Activated T-helper 2 cell treated with anti-CD3 and anti-CD28 coated beads, Interferon-gamma antibody, Interleukin-2, Interleukin-4, amounts not matched to agents 10 μg/mL and 5 μg/mL and 100 μg/mL, durations not matched to agents 14 hours and 24 hours and 36 hours (primary cell): ENCODE data around the gene SMOC2. TPM values are rescaled to one million over a fixed set of nuclear protein-coding genes. Genes with fewer than 3 reads are reported as not detected.

Source experiments
- DNase-seq: peaks from one replicate; pipeline ENCODE4 v3.0.0; 2021; ENCODE audit warnings: low spot score
- H3K27ac Mint-ChIP-seq: one replicate; pipeline ENCODE4 v1.8.0; 2021; ENCODE audit warnings: mixed read lengths
- H3K27me3 Mint-ChIP-seq: one replicate; pipeline ENCODE4 v1.8.0; 2021; ENCODE audit warnings: low read depth, mixed read lengths
- H3K36me3 Mint-ChIP-seq: one replicate; pipeline ENCODE4 v1.8.0; 2021; ENCODE audit warnings: low read depth, mixed read lengths
- H3K4me1 Mint-ChIP-seq: one replicate; pipeline ENCODE4 v1.8.0; 2021; ENCODE audit warnings: low read depth, mixed read lengths
- H3K4me3 Mint-ChIP-seq: one replicate; pipeline ENCODE4 v1.8.0; 2021; ENCODE audit warnings: low read depth, mild to moderate bottlenecking, moderate library complexity, mixed read lengths
- H3K9me3 Mint-ChIP-seq: one replicate; pipeline ENCODE4 v1.8.0; 2021; ENCODE audit warnings: mixed read lengths
- intact Hi-C: fragments of 100-400 bp; cut with micrococcal nuclease; formaldehyde crosslinking; loops from one replicate; pipeline ENCODE4 v1.15.1; 2023
- total RNA-seq: library from RNA; stranded (reverse); gene quantifications from 2 replicates; pipeline ENCODE4 v1.2.3, GENCODE V29; 2022

SMOC2 gene
- total RNA-seq, 1 donor from 2014 or later = not detected

GRCh38 chr6:168525926-168526630, 85.1 kb downstream of the SMOC2 start:
- DNase-seq = no peak
- H3K4me1 Mint-ChIP-seq = no peaks in the 10 kb centered on the region
- intact Hi-C loops = no loop called here
- no peak overlapping the region for H3K4me3 Mint-ChIP-seq
- no peaks in the 10 kb centered on the region for H3K9me3 Mint-ChIP-seq
- no peaks in the 10 kb centered on the region for H3K27me3 Mint-ChIP-seq
- no peaks in the 10 kb centered on the region for H3K36me3 Mint-ChIP-seq
- H3K27ac Mint-ChIP-seq = no peak overlapping the region

GRCh38 chr6:168526841-168527281, 85.9 kb downstream of the SMOC2 start:
- no peak for DNase-seq
- Mint-ChIP-seq H3K27ac (no peak overlapping the region), H3K36me3 (no peaks in the 10 kb centered on the region), H3K9me3 (no peaks in the 10 kb centered on the region), H3K4me3 (no peak overlapping the region), H3K4me1 (no peaks in the 10 kb centered on the region), H3K27me3 (no peaks in the 10 kb centered on the region)
- intact Hi-C loops = no loop called here

GRCh38 chr6:168527451-168528210, 86.6 kb downstream of the SMOC2 start:
- intact Hi-C loops = no loop called here
- Mint-ChIP-seq H3K9me3 (no peaks in the 10 kb centered on the region), H3K27me3 (no peaks in the 10 kb centered on the region), H3K36me3 (no peaks in the 10 kb centered on the region), H3K27ac (no peak overlapping the region), H3K4me1 (no peaks in the 10 kb centered on the region), H3K4me3 (no peak overlapping the region)
- no peak for DNase-seq

- intact Hi-C loops = no loop called here
- H3K27me3 Mint-ChIP-seq = no peaks in the 10 kb centered on the region
Observed at GRCh38 chr6:168528474-168529095, 87.6 kb downstream of the SMOC2 start.

GRCh38 chr6:168529214-168529613, 88.2 kb downstream of the SMOC2 start:
- H3K27ac Mint-ChIP-seq = no peak overlapping the region
- intact Hi-C loops = no loop called here
- H3K27me3 Mint-ChIP-seq = no peaks in the 10 kb centered on the region
- no peak overlapping the region for H3K4me3 Mint-ChIP-seq
- no peaks in the 10 kb centered on the region for H3K4me1 Mint-ChIP-seq
- DNase-seq = no peak
- H3K9me3 Mint-ChIP-seq = no peaks in the 10 kb centered on the region
- H3K36me3 Mint-ChIP-seq = no peaks in the 10 kb centered on the region

More at GRCh38 chr6:168528474-168529095, 87.6 kb downstream of the SMOC2 start:
- DNase-seq = no peak
- Mint-ChIP-seq H3K4me3 (no peak overlapping the region), H3K4me1 (no peaks in the 10 kb centered on the region), H3K36me3 (no peaks in the 10 kb centered on the region), H3K27ac (no peak overlapping the region), H3K9me3 (no peaks in the 10 kb centered on the region)

GRCh38 chr6:168530653-168531071, 89.7 kb downstream of the SMOC2 start:
- H3K4me3 Mint-ChIP-seq = no peak overlapping the region
- no peaks in the 10 kb centered on the region for H3K27me3 Mint-ChIP-seq
- intact Hi-C loops = no loop called here
- H3K4me1 Mint-ChIP-seq = no peaks in the 10 kb centered on the region
- H3K9me3 Mint-ChIP-seq = no peaks in the 10 kb centered on the region
- H3K27ac Mint-ChIP-seq = no peak overlapping the region
- H3K36me3 Mint-ChIP-seq = no peaks in the 10 kb centered on the region
- DNase-seq = no peak

- no peaks in the 10 kb centered on the region for H3K9me3 Mint-ChIP-seq
- no peak overlapping the region for H3K4me3 Mint-ChIP-seq
Observed at GRCh38 chr6:168532070-168532469, 91.1 kb downstream of the SMOC2 start.

GRCh38 chr6:168533414-168533813, 92.4 kb downstream of the SMOC2 start:
- no peaks in the 10 kb centered on the region for H3K27me3 Mint-ChIP-seq
- H3K36me3 Mint-ChIP-seq = no peaks in the 10 kb centered on the region
- H3K4me3 Mint-ChIP-seq = no peak overlapping the region
- no peaks in the 10 kb centered on the region for H3K4me1 Mint-ChIP-seq
- H3K9me3 Mint-ChIP-seq = no peaks in the 10 kb centered on the region
- intact Hi-C loops = no loop called here
- H3K27ac Mint-ChIP-seq = no peak overlapping the region
- DNase-seq = no peak

More at GRCh38 chr6:168532070-168532469, 91.1 kb downstream of the SMOC2 start:
- Mint-ChIP-seq H3K4me1 (no peaks in the 10 kb centered on the region), H3K27me3 (no peaks in the 10 kb centered on the region), H3K36me3 (no peaks in the 10 kb centered on the region), H3K27ac (no peak overlapping the region)
- no peak for DNase-seq
- intact Hi-C loops = no loop called here

GRCh38 chr6:168534265-168534664, 93.3 kb downstream of the SMOC2 start:
- Mint-ChIP-seq H3K9me3 (no peaks in the 10 kb centered on the region), H3K4me3 (no peak overlapping the region), H3K27me3 (no peaks in the 10 kb centered on the region), H3K27ac (no peak overlapping the region), H3K4me1 (no peaks in the 10 kb centered on the region), H3K36me3 (no peaks in the 10 kb centered on the region)
- intact Hi-C loops = no loop called here
- no peak for DNase-seq

GRCh38 chr6:168535711-168536110, 94.7 kb downstream of the SMOC2 start:
- no peak for DNase-seq
- Mint-ChIP-seq H3K9me3 (no peaks in the 10 kb centered on the region), H3K27me3 (no peaks in the 10 kb centered on the region), H3K36me3 (no peaks in the 10 kb centered on the region), H3K4me1 (no peaks in the 10 kb centered on the region), H3K4me3 (no peak overlapping the region), H3K27ac (no peak overlapping the region)
- intact Hi-C loops = no loop called here

GRCh38 chr6:168536196-168536595, 95.2 kb downstream of the SMOC2 start:
- H3K27me3 Mint-ChIP-seq = no peaks in the 10 kb centered on the region
- no peaks in the 10 kb centered on the region for H3K36me3 Mint-ChIP-seq
- no peak for DNase-seq
- no peaks in the 10 kb centered on the region for H3K4me1 Mint-ChIP-seq
- intact Hi-C loops = no loop called here
- H3K9me3 Mint-ChIP-seq = no peaks in the 10 kb centered on the region
- H3K4me3 Mint-ChIP-seq = no peak overlapping the region
- H3K27ac Mint-ChIP-seq = no peak overlapping the region

- Mint-ChIP-seq H3K4me3 (no peak overlapping the region), H3K27me3 (no peaks in the 10 kb centered on the region), H3K36me3 (no peaks in the 10 kb centered on the region), H3K9me3 (no peaks in the 10 kb centered on the region), H3K4me1 (no peaks in the 10 kb centered on the region), H3K27ac (no peak overlapping the region)
- intact Hi-C loops = no loop called here
- no peak for DNase-seq
Observed at GRCh38 chr6:168536665-168537539, 95.9 kb downstream of the SMOC2 start.
